SU-DHL-6 (cell line): ENCODE measurements around the gene CHCHD10.

Experiments used
- H2AFZ ChIP-seq: fragments of 200-600 bp; sonication (generic); 2 replicates; pipeline ENCODE4 v1.6.1; 2014; ENCODE audit warnings: low read depth, mild to moderate bottlenecking, moderate library complexity, mixed read lengths, antibody characterized with exemption, low read length; ENCODE audit not compliant: severe bottlenecking
- H3F3A ChIP-seq: fragments of 200-600 bp; shearing (Covaris generic); 2 replicates; pipeline ENCODE4 v1.6.0; 2016; ENCODE audit warnings: antibody characterized with exemption, mild to moderate bottlenecking; ENCODE audit not compliant: insufficient read depth
- H3K27ac ChIP-seq: fragments of 200-600 bp; sonication (generic); 2 replicates; pipeline ENCODE4 v1.5.1; 2016; ENCODE audit warnings: low read depth, mild to moderate bottlenecking, low read length, moderate library complexity, mixed read lengths
- H3K27me3 ChIP-seq: fragments of 200-600 bp; sonication (generic), shearing (Covaris generic); 2 replicates; pipeline ENCODE4 v1.6.0; 2014; ENCODE audit warnings: mild to moderate bottlenecking, low read length
- H3K36me3 ChIP-seq: fragments of 200-600 bp; sonication (generic); 2 replicates; pipeline ENCODE4 v1.6.1; 2014; ENCODE audit warnings: mild to moderate bottlenecking, low read length, mixed read lengths
- H3K4me2 ChIP-seq: fragments of 300-600, 200-600 bp; shearing (Covaris generic), sonication (generic); 2 replicates; pipeline ENCODE4 v1.6.0; 2014; ENCODE audit warnings: low read length, low read depth, mild to moderate bottlenecking; ENCODE audit not compliant: poor library complexity, severe bottlenecking
- H3K4me3 ChIP-seq: fragments of 200-600 bp; sonication (generic); 2 replicates; pipeline ENCODE4 v1.5.1; 2014; ENCODE audit warnings: antibody characterized with exemption, low read length, mild to moderate bottlenecking, mixed read lengths; ENCODE audit not compliant: insufficient read depth, poor library complexity, severe bottlenecking
- H3K79me2 ChIP-seq: fragments of 200-600 bp; sonication (generic); 2 replicates; pipeline ENCODE4 v1.6.1; 2014; ENCODE audit warnings: mild to moderate bottlenecking, low read length, moderate library complexity; ENCODE audit not compliant: insufficient read depth
- H3K9ac ChIP-seq: fragments of 200-600 bp; sonication (generic); 2 replicates; pipeline ENCODE4 v1.7.0; 2014; ENCODE audit warnings: mild to moderate bottlenecking, low read length
- H3K9me2 ChIP-seq: fragments of 200-600 bp; sonication (generic); replicated peaks from 2 replicates; pipeline ENCODE4 v1.6.1; 2014; ENCODE audit warnings: low read length; ENCODE audit not compliant: insufficient read depth
- H3K9me3 ChIP-seq: fragments of 200-600 bp; sonication (generic); 2 replicates; pipeline ENCODE4 v1.6.1; 2014; ENCODE audit warnings: low read length, mixed read lengths; ENCODE audit not compliant: insufficient read depth
- H4K20me1 ChIP-seq: fragments of 200-600 bp; sonication (generic); 2 replicates; pipeline ENCODE4 v1.6.1; 2014; ENCODE audit warnings: low read depth, mild to moderate bottlenecking, antibody characterized with exemption, low read length, moderate library complexity, mixed read lengths
- EZH2phosphoT487 ChIP-seq: fragments of 200-600 bp; sonication (generic), shearing (Covaris generic); conservative IDR thresholded peaks from 2 replicates; pipeline ENCODE4 v1.6.1; 2018; ENCODE audit warnings: mild to moderate bottlenecking, antibody characterized with exemption, low read length, moderate library complexity, mixed read lengths
- TF ChIP-seq, protein P1 (sequence below): fragments of 200-600 bp; sonication (generic); IDR thresholded peaks from one replicate; pipeline ENCODE4 v1.5.1; 2017; ENCODE audit warnings: antibody characterized with exemption, mild to moderate bottlenecking, low read length, moderate library complexity; ENCODE audit not compliant: insufficient read depth, poor library complexity, severe bottlenecking

Gene CHCHD10

DNA sequence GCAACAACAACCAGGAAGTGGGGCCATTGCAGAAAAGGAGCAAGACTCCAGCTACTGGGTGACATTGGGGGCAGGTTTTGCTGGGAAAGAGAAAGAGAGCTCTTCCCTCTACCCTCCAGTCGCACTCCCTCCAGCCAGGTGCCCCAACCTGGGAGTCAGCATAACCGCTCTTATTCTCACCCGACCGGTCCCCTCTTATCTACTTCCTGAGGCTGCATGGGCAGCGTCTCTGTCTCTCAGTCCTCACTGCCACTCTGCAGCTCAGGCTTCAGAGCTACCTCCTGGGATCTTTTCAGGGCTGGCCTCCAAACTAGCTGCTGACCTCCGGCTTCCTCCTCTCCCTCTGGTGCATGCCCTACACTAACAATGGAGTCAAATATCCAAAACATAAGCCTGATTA is 22.0 kb downstream of the CHCHD10 start:
- Histone ChIP-seq H3K4me2 (no peak overlapping the region), H3K36me3 (no peaks in the 10 kb centered on the region), H3K27me3 (no peaks in the 10 kb centered on the region), H3K27ac (no peak overlapping the region), H3F3A (no peaks in the 10 kb centered on the region), H3K9me2 (no peaks in the 10 kb centered on the region), H2AFZ (no peak overlapping the region), H3K79me2 (no peaks in the 10 kb centered on the region), H3K9ac (no peak overlapping the region), H4K20me1 (no peaks in the 10 kb centered on the region), H3K9me3 (no peaks in the 10 kb centered on the region), H3K4me3 (no peak overlapping the region)
- TF ChIP-seq, protein P1, sequence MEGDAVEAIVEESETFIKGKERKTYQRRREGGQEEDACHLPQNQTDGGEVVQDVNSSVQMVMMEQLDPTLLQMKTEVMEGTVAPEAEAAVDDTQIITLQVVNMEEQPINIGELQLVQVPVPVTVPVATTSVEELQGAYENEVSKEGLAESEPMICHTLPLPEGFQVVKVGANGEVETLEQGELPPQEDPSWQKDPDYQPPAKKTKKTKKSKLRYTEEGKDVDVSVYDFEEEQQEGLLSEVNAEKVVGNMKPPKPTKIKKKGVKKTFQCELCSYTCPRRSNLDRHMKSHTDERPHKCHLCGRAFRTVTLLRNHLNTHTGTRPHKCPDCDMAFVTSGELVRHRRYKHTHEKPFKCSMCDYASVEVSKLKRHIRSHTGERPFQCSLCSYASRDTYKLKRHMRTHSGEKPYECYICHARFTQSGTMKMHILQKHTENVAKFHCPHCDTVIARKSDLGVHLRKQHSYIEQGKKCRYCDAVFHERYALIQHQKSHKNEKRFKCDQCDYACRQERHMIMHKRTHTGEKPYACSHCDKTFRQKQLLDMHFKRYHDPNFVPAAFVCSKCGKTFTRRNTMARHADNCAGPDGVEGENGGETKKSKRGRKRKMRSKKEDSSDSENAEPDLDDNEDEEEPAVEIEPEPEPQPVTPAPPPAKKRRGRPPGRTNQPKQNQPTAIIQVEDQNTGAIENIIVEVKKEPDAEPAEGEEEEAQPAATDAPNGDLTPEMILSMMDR = no peak
- no peak for TF ChIP-seq EZH2phosphoT487

DNA sequence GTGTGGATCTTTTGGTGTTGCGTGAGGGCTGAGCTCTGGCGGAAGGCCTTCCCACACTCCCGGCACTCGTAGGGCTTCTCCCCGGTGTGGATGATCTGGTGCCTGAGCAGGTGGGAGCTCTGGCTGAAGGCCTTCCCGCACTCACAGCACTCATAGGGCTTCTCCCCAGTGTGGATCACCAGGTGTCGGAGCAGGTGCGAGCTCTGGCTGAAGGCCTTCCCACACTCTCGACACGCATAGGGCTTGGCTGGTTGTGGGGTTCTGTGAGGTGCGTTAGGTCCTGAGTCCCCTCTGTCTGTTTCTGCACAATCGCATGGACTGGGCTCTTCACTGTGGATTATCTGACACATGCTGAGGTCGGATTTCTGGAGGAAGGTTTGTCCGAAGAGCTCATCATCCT is 23.3 kb downstream of the CHCHD10 start:
- Histone ChIP-seq H3K9me2 (no peaks in the 10 kb centered on the region), H4K20me1 (no peaks in the 10 kb centered on the region), H3K4me2 (no peak overlapping the region), H3F3A (no peaks in the 10 kb centered on the region), H3K36me3 (no peaks in the 10 kb centered on the region), H3K4me3 (no peak overlapping the region), H2AFZ (no peak overlapping the region), H3K79me2 (no peaks in the 10 kb centered on the region), H3K27ac (no peak overlapping the region), H3K9ac (no peak overlapping the region), H3K9me3 (no peaks in the 10 kb centered on the region), H3K27me3 (no peaks in the 10 kb centered on the region)
- no peak for TF ChIP-seq EZH2phosphoT487
- TF ChIP-seq, protein P1 = no peak

DNA sequence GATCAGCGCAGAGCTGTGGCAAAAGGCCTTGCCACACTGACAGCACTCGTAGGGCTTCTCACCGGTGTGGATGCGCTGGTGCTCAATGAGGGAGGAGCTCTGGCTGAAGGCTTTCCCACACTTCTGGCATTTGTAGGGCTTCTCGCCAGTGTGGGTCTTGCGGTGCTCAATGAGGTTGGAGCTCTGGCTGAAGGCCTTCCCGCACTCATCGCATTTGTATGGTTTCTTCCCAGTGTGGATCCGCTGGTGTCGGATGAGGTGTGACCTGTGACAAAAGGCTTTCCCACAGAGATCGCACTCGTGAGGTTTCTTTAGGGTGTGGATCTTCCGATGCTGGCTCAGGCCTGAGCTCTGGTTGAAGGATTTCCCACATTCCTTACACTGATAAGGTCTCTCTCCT is 23.8 kb downstream of the CHCHD10 start:
- Histone ChIP-seq H3K79me2 (no peaks in the 10 kb centered on the region), H3K36me3 (no peaks in the 10 kb centered on the region), H3K4me3 (no peak overlapping the region), H3K9ac (no peak overlapping the region), H3K9me3 (no peaks in the 10 kb centered on the region), H3K9me2 (no peaks in the 10 kb centered on the region), H4K20me1 (no peaks in the 10 kb centered on the region), H3K27ac (no peak overlapping the region), H2AFZ (no peak overlapping the region), H3F3A (no peaks in the 10 kb centered on the region), H3K27me3 (no peaks in the 10 kb centered on the region), H3K4me2 (no peak overlapping the region)
- TF ChIP-seq, protein P1 = no peak
- no peak for TF ChIP-seq EZH2phosphoT487

DNA sequence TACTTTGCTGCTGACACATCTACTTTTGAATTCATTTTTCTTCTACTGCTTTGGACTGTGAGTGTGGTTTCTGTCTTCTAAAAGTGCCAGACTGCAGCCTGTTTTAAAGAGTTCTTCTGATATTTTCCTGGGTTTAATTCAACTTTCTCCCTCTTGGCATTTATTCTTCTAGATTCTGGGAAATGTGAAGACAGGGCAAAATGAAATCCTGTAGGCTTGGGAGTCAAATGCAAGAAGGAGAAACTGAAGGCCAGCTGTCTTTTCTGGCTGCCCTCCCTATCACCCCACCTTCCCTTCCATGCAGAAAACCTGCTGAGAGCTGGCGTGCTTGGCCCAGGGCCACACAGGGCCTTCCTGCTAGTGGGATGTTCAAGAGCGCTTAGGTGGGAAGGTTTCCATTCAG is 24.5 kb downstream of the CHCHD10 start:
- Histone ChIP-seq H2AFZ (no peak overlapping the region), H3K9me3 (no peaks in the 10 kb centered on the region), H3F3A (0 out of 2 replicates have a peak, but pooled peaks cover 2% of the 10 kb centered on the region), H3K27ac (no peak overlapping the region), H3K4me2 (no peak overlapping the region), H3K9ac (no peak overlapping the region), H4K20me1 (no peaks in the 10 kb centered on the region), H3K36me3 (no peaks in the 10 kb centered on the region), H3K27me3 (no peaks in the 10 kb centered on the region), H3K79me2 (no peaks in the 10 kb centered on the region), H3K4me3 (no peak overlapping the region), H3K9me2 (no peaks in the 10 kb centered on the region)
- no peak for TF ChIP-seq EZH2phosphoT487
- TF ChIP-seq, protein P1 = no peak
